Suprapubic skin (tissue), 4 donors: ENCODE measurements around the gene MAN1C1. TPM values are rescaled to one million over a fixed set of nuclear protein-coding genes. Genes with fewer than 3 reads are reported as not detected.

ENCODE experiments used
- DNase-seq, 2 donors: peaks; one replicate each; pipeline ENCODE4 v3.0.0-alpha.2; 2019; ENCODE audit warnings: low spot score in 2 of 2
- H3K27ac ChIP-seq: fragments of 200-600 bp; sonication (generic); one replicate; pipeline ENCODE4 v1.5.1; 2019
- H3K27me3 ChIP-seq: fragments of 200-600 bp; sonication (generic); one replicate; pipeline ENCODE4 v1.5.1; 2019
- H3K36me3 ChIP-seq: fragments of 200-600 bp; sonication (generic); one replicate; pipeline ENCODE4 v1.5.1; 2019
- H3K4me1 ChIP-seq: fragments of 200-600 bp; sonication (generic); one replicate; pipeline ENCODE4 v1.5.1; 2019
- H3K4me3 ChIP-seq: fragments of 200-600 bp; sonication (generic); one replicate; pipeline ENCODE4 v1.5.1; 2019; ENCODE audit warnings: mild to moderate bottlenecking
- H3K9me3 ChIP-seq: fragments of 200-600 bp; sonication (generic); one replicate; pipeline ENCODE4 v1.5.1; 2019
- EP300 ChIP-seq: sonication (generic); formaldehyde crosslinking; IDR thresholded peaks from one replicate; pipeline ENCODE4 v1.6.1; 2017; ENCODE audit warnings: antibody characterized with exemption
- POLR2A ChIP-seq, 2 donors: fragments of 450-650 bp; IDR thresholded peaks; one replicate each; pipeline ENCODE4 v1.6.1; 2017; ENCODE audit warnings: antibody characterized with exemption in 2 of 2, mild to moderate bottlenecking in 2 of 2, moderate library complexity in 2 of 2
- POLR2AphosphoS5 ChIP-seq, 3 donors: sonication (generic); formaldehyde crosslinking; IDR thresholded peaks; one replicate each; pipeline ENCODE4 v1.6.1; 2017; ENCODE audit warnings: antibody characterized with exemption in 3 of 3
- WGBS: methylation state at CpG from one replicate; pipeline ENCODE4 v1.1.5; 2018; 5-methylcytosine and 5-hydroxymethylcytosine counted together
- total RNA-seq, 4 donors: library from RNA; depleted of rRNA; stranded (reverse); fragments of >200 nt; gene quantifications; one replicate each; pipeline ENCODE4 v1.1.0, GENCODE V29; 2016
- TF ChIP-seq, protein P1 (sequence below), 2 donors: fragments of 200-600 bp in 1 of 2; fragments of 450-650 bp in 1 of 2; sonication (generic) in 1 of 2; IDR thresholded peaks; one replicate each; pipeline ENCODE4 v1.5.1; 2016 to 2019; ENCODE audit warnings: antibody characterized with exemption in 2 of 2, mild to moderate bottlenecking in 1 of 2, moderate library complexity in 1 of 2

Gene MAN1C1
- total RNA-seq, 4 donors from 2014 or later, result 7.3 to 15.2 (median 8.0) TPM

DNA sequence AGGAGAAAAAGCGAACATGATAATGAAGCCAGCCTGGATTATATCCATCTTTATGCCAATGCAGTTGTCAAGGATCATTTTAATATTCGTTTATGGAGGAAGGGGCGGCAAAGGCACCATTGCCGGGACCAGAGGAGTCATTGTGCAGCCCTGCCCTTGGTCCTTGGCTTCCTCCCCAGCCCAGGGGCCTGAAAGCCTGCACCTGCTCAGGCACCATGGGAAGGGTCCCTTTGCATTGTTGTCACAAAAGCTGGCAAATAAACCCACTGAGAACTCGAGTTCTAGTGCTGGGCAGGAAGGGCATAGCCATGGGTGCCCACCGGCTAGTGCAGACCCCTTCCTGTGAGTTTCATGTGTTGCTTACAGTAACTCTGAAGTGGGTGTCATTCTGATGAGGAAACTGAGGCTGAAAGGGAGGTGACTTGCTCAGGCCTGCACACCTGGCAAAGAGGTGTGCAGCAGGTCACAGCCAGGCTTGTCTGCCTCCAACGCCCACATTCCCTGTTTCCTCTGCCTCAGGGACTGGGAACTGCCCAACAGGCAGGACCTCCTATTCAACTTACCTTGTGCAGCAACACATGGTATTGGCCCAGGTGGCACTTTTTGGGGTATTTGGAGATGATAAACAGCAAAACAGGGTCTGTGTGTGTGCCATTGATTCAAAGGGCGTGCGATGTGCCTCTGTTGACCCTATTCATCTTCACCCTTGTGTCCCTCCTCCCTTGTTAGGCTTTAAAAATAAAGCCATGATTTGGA lies 84.6 kb downstream of the MAN1C1 start:
- no peak overlapping the region for H3K4me3 ChIP-seq
- DNase-seq, result peak; percentile 40 to 62
- H3K27ac ChIP-seq, result no peak overlapping the region
- 55% methylated on average over 9 of the region's 9 CpGs for WGBS
- H3K27me3 ChIP-seq, result no peaks in the 10 kb centered on the region
- no peaks in the 10 kb centered on the region for H3K9me3 ChIP-seq
- no peak for TF ChIP-seq EP300
- TF ChIP-seq, protein P1, sequence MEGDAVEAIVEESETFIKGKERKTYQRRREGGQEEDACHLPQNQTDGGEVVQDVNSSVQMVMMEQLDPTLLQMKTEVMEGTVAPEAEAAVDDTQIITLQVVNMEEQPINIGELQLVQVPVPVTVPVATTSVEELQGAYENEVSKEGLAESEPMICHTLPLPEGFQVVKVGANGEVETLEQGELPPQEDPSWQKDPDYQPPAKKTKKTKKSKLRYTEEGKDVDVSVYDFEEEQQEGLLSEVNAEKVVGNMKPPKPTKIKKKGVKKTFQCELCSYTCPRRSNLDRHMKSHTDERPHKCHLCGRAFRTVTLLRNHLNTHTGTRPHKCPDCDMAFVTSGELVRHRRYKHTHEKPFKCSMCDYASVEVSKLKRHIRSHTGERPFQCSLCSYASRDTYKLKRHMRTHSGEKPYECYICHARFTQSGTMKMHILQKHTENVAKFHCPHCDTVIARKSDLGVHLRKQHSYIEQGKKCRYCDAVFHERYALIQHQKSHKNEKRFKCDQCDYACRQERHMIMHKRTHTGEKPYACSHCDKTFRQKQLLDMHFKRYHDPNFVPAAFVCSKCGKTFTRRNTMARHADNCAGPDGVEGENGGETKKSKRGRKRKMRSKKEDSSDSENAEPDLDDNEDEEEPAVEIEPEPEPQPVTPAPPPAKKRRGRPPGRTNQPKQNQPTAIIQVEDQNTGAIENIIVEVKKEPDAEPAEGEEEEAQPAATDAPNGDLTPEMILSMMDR (IDR thresholded peaks at IDR 0.05), result no peak
- H3K36me3 ChIP-seq, result no peaks in the 10 kb centered on the region
- peaks cover 72% of the 10 kb centered on the region for H3K4me1 ChIP-seq

DNA sequence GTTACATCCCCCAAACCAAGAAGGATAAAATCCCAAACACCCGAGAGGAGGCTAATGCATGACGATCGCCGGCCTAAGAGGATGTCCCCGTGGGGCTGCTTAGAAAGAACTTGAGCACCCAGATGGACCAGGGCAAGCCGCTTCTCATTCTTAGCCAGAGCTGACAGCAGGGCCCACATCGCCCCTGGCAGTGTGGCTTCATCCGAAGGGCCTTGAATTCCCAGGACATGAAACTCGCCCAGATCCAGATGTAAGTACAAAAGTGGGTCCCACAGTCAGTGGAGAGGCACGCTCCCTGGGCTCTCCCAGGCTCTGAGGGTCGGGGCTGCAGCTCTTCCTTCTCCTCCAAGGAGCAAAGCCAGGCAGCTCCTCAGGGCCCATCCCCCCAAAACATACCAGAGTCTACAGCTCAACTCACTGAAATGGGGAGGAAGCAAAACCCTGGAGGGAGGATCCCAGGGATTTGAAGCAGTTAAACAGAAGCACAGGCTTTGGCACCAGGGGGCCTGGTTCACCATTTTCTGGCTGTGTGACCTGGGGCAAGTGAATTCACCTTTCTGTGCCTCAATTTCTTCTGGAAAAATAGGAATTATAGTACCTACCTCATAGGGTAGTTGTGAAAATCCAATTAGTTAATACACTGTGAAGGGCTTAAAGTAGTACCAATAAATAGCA lies 85.6 kb downstream of the MAN1C1 start:
- WGBS, result 93% methylated on average over 9 of the region's 11 CpGs
- Histone ChIP-seq H3K4me1 (peaks cover 72% of the 10 kb centered on the region), H3K36me3 (no peaks in the 10 kb centered on the region), H3K9me3 (no peaks in the 10 kb centered on the region), H3K27me3 (no peaks in the 10 kb centered on the region), H3K4me3 (no peak overlapping the region), H3K27ac (no peak overlapping the region)
- TF ChIP-seq POLR2AphosphoS5 (IDR thresholded peaks at IDR 0.05), result no peak
- TF ChIP-seq, protein P1 (IDR thresholded peaks at IDR 0.05), result no peak
- TF ChIP-seq POLR2A (IDR thresholded peaks at IDR 0.05), result no peak
- TF ChIP-seq EP300, result no peak
- peak; percentile 51 to 65 for DNase-seq

DNA sequence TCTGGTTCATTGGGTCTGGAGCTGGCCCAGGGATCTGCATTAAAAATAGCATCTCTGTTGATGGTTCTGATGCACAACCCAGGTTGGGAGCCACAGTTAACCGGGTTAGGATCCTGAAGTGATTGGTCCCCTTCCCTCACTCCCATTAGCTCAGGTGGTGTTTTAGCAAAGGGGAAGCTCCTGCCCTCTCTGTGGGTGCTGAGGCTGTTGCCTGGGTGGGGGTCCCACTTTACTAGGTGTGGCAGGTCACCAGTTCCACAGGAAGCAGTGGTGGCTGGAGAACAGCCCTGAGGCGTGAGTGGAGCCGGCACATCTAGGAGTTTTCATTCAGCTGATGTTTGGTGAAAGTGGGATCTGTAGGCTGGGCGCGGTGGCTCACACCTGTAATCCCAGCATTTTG lies 86.5 kb downstream of the MAN1C1 start:
- 93% methylated on average over 5 of the region's 5 CpGs for WGBS
- peaks cover 72% of the 10 kb centered on the region for H3K4me1 ChIP-seq
- TF ChIP-seq, protein P1 (IDR thresholded peaks at IDR 0.05), result no peak
- TF ChIP-seq POLR2AphosphoS5 (IDR thresholded peaks at IDR 0.05) (no peak), POLR2A (IDR thresholded peaks at IDR 0.05) (no peak), EP300 (no peak)

DNA sequence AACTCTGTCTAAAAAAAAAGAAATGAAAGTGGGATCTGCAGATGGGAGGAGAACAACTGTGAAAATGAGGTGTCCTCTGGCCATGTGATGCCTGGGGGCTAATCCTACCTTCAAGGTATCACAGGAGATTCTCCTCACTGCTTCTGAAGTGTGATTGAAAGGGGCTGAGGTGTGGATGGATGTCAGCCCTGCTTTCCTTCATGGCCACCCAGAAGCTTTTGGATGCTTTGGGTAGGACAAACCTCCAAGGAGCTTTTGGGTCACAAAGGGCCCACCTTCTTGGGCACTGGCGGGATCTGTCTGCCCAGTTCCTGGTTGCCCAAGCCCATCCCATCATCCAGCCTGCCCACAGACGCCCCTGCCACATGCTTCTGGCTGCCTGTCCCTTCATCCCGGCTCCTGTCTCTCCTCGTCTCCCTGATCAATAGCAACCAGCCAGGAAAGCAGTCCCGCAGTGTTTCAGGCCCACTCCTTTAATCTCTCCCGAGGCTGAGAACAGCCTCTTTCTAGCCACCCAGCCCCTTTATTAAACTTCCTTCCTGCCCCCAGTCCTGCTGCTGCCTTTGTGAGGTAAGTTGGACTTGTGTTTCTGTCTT lies 87.2 kb downstream of the MAN1C1 start:
- 79% methylated on average over 6 of the region's 6 CpGs for WGBS
- H3K27ac ChIP-seq, result no peak overlapping the region
- H3K27me3 ChIP-seq, result no peaks in the 10 kb centered on the region
- H3K4me1 ChIP-seq, result peaks cover 73% of the 10 kb centered on the region
- DNase-seq, result peak in 1 of 2 donors; percentile 55
- H3K4me3 ChIP-seq, result no peak overlapping the region
- TF ChIP-seq POLR2A (IDR thresholded peaks at IDR 0.05) (no peak), EP300 (no peak), POLR2AphosphoS5 (IDR thresholded peaks at IDR 0.05) (no peak)
- TF ChIP-seq, protein P1 (IDR thresholded peaks at IDR 0.05), result no peak
- no peaks in the 10 kb centered on the region for H3K36me3 ChIP-seq
- H3K9me3 ChIP-seq, result no peaks in the 10 kb centered on the region

More for the DNA sequence above, 86.5 kb downstream of the MAN1C1 start:
- H3K27ac ChIP-seq, result no peak overlapping the region
- no peaks in the 10 kb centered on the region for H3K9me3 ChIP-seq
- DNase-seq, result peak; percentile 31 to 43
- H3K27me3 ChIP-seq, result no peaks in the 10 kb centered on the region
- no peak overlapping the region for H3K4me3 ChIP-seq
- H3K36me3 ChIP-seq, result no peaks in the 10 kb centered on the region

DNA sequence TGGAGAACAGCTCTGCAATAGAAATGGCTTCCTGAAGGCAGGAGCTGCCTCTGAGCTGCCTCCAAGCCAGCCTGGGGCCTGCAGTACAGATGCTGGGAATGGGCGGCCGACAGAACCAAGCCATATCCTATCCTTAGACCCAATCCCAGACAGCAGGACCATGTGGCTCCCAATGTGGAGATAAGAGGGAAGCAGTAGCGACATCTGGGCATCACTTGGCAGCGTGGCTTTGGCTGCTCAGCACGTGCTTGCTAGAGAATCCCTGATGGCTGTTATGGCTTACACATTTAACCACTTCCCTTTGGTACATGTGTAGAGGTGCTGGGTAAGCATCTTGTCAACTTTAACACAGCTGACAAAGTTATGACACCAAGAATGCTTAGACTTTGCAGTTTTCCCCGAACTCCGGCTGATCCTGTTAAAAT lies 87.7 kb downstream of the MAN1C1 start:
- Histone ChIP-seq H3K4me3 (no peak overlapping the region), H3K4me1 (peaks cover 71% of the 10 kb centered on the region), H3K27me3 (no peaks in the 10 kb centered on the region), H3K36me3 (no peaks in the 10 kb centered on the region), H3K9me3 (no peaks in the 10 kb centered on the region), H3K27ac (no peak overlapping the region)
- TF ChIP-seq, protein P1 (IDR thresholded peaks at IDR 0.05), result no peak
- TF ChIP-seq EP300 (no peak), POLR2A (IDR thresholded peaks at IDR 0.05) (no peak), POLR2AphosphoS5 (IDR thresholded peaks at IDR 0.05) (no peak)
- DNase-seq, result no peak
- WGBS, result 67% methylated on average over 7 of the region's 7 CpGs
